Ishikawa (cell line): ENCODE measurements around the gene C16orf86.

Experiments used
- CEBPB ChIP-seq: IDR thresholded peaks from 2 replicates; pipeline ENCODE4 v1.6.1; 2012
- CREB1 ChIP-seq: IDR thresholded peaks from 2 replicates; pipeline ENCODE4 v1.6.1; 2012; ENCODE audit warnings: low read depth
- EGR1 ChIP-seq: IDR thresholded peaks from 2 replicates; pipeline ENCODE4 v1.6.1; 2012
- EP300 ChIP-seq: IDR thresholded peaks from 2 replicates; pipeline ENCODE4 v1.6.1; 2012; ENCODE audit warnings: borderline replicate concordance
- FOXM1 ChIP-seq: IDR thresholded peaks from 2 replicates; pipeline ENCODE4 v1.6.1; 2012; ENCODE audit warnings: low read depth, borderline replicate concordance
- MAX ChIP-seq: IDR thresholded peaks from 2 replicates; pipeline ENCODE4 v1.6.1; 2012
- NFIC ChIP-seq: IDR thresholded peaks from 2 replicates; pipeline ENCODE4 v1.6.1; 2012
- RAD21 ChIP-seq: IDR thresholded peaks from 2 replicates; pipeline ENCODE4 v1.6.1; 2012; ENCODE audit warnings: low read depth
- REST ChIP-seq: IDR thresholded peaks from 2 replicates; pipeline ENCODE4 v1.6.1; 2012; ENCODE audit warnings: low read depth, mild to moderate bottlenecking
- TAF1 ChIP-seq: IDR thresholded peaks from 2 replicates; pipeline ENCODE4 v1.6.1; 2012; ENCODE audit warnings: low read depth, mild to moderate bottlenecking
- TCF12 ChIP-seq: IDR thresholded peaks from 2 replicates; pipeline ENCODE4 v1.6.1; 2012; ENCODE audit warnings: low read depth
- TEAD4 ChIP-seq: IDR thresholded peaks from 2 replicates; pipeline ENCODE4 v1.6.1; 2012
- YY1 ChIP-seq: IDR thresholded peaks from 2 replicates; pipeline ENCODE4 v1.6.1; 2012; ENCODE audit warnings: low read depth
- ZBTB7A ChIP-seq: IDR thresholded peaks from 2 replicates; pipeline ENCODE4 v1.6.1; 2012; ENCODE audit warnings: low read depth
- TF ChIP-seq, protein P1 (sequence below): IDR thresholded peaks from 2 replicates; pipeline ENCODE4 v1.6.1; 2012

The C16orf86 gene

DNA sequence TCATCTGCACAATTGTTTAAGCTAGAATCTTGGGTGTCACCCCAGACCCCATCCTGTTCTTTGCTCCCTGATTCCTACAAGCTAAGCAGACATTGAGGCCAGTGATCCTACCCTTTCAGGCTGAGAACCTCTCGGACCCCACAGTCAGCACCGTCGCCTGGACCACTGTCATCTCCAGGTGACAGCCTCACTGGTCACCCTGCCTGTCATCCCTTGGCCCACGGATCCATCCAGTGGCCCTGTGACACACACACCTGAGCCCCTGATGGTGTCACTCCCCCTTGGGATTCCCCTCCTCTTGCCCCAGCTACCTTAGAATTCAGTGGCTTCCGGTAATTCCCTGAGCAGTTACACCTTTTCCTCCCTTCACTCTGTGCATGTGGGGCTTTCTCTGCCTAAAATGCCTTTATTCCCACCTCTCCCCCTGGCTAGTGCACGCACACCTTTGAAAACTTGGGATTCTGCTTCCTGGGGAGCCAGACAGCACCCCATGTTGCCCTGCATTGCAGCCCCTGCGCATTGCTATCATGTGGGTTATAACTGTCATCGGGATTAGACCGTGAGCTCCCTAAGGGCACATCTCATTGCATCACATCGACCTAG is 3.0 kb downstream of the C16orf86 start:
- TF ChIP-seq MAX (no peak), TAF1 (no peak), CREB1 (no peak), YY1 (no peak), EP300 (no peak), REST (no peak)

DNA sequence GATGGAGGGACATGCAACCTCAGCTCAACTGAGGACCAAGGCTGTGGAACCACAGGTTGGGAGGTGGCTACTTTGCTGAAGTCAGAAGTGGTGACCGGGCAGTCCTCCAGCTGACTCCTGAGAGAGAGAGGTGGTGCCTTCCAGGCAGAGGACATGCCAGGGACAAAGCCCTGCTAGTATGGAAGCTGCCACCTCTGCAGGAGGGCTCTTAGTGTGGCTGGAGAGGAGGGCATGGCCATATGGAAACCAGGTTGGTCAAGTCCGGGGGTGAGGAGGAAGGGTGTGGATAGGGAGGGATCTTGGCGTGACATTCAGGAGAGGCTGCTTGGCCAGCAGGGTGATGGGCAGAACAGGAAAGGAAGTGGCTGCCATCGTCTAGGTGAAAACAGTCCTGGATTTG is 5.7 kb downstream of the C16orf86 start:
- TF ChIP-seq RAD21 = no peak
- TF ChIP-seq EGR1 = no peak
- no peak for TF ChIP-seq REST
- TF ChIP-seq MAX = no peak
- TF ChIP-seq, protein P1, sequence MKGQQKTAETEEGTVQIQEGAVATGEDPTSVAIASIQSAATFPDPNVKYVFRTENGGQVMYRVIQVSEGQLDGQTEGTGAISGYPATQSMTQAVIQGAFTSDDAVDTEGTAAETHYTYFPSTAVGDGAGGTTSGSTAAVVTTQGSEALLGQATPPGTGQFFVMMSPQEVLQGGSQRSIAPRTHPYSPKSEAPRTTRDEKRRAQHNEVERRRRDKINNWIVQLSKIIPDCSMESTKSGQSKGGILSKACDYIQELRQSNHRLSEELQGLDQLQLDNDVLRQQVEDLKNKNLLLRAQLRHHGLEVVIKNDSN = no peak
- no peak for TF ChIP-seq ZBTB7A
- TF ChIP-seq TCF12 = no peak
- TF ChIP-seq TEAD4 = no peak
- no peak for TF ChIP-seq YY1
- no peak for TF ChIP-seq FOXM1
- TF ChIP-seq NFIC = no peak
- no peak for TF ChIP-seq TAF1
- no peak for TF ChIP-seq CEBPB
- no peak for TF ChIP-seq EP300
- TF ChIP-seq CREB1 = no peak

DNA sequence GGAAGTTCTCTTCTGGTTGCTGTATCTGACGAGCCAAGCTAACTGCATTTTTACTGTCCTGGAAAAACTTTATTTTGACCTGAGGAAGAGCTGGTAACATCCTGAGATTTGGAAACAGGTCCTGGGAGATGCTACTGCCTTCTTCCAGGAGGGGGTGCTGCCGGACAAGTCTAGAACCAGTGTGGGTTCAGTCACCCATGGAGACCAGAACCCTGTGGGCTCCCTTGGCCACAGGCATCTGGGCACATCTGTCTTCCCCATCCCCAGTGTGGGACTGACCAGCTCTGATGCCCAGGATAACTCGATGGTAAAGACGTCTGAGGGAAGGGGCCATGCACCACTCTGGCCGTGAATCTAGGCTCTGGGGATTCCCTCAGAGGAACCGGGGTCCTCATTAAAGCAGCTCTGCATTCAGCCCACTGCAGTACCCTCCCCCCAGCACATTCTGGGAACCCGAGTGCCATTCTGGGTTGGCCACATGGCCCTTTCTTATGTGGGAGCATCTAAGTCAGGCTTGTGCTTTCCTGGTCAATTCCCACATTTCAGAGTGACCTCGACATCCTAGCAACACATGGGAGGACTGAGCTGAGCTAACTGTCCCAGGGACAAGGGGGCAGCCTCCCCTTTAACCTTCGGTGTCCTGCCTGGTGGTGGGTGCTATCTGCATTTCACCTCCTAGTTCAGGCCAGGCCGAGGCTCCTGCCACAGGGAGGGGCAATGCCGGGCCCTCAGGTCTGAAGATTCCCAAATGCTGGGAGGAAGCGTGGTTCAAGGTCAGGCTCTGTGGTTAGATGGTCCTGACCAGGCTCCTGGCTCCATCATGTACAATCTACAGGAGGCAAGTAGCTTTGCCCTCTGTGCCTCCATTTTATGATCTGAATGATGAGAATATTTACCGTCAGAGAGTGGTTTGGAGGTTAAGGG is 6.4 kb downstream of the C16orf86 start:
- TF ChIP-seq YY1 (no peak), RAD21 (peak; percentile 85)

DNA sequence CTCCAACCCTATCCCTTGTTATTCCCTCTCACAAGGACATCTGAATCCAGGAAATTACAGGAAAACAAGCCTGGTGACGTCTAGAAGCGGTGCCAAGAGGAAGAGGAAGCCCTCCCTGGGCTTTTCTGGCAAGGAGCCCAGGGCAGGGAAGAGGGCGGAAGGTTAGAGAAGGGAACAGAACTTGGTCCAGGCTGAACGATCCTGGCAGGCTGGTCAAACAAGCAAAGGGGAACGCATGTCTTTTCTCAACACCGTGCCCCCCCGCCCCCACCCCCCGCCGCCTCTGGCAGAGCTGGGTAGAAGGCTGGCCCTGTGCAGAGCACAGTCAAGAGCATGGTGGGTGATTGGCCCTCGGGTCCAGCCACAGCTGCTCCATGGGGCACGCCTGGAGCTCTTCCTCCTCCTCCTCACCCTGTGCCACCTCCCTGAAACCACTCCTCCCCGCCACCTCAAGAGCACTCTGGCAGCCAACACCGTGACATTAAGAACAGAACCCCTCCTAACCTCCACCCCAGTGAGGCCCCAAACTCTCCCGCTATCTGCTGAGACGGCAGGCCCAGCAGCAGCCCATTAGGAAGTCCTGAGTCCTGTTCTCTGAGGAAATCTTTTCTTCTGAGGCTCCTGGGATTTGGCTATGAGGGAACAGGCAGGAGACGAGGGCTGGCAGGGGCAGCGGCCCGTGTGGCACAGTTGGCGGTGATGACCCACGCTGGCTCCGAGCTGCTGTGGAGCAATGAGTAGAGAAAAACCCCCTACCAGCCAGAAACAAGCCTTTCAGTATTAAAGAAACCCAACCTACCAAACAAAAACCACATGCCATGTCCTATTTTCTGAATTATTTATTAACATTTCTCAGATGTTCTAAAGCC is 7.3 kb downstream of the C16orf86 start:
- TF ChIP-seq NFIC (peak; percentile 86), TEAD4 (no peak)
- TF ChIP-seq, protein P1 = no peak

DNA sequence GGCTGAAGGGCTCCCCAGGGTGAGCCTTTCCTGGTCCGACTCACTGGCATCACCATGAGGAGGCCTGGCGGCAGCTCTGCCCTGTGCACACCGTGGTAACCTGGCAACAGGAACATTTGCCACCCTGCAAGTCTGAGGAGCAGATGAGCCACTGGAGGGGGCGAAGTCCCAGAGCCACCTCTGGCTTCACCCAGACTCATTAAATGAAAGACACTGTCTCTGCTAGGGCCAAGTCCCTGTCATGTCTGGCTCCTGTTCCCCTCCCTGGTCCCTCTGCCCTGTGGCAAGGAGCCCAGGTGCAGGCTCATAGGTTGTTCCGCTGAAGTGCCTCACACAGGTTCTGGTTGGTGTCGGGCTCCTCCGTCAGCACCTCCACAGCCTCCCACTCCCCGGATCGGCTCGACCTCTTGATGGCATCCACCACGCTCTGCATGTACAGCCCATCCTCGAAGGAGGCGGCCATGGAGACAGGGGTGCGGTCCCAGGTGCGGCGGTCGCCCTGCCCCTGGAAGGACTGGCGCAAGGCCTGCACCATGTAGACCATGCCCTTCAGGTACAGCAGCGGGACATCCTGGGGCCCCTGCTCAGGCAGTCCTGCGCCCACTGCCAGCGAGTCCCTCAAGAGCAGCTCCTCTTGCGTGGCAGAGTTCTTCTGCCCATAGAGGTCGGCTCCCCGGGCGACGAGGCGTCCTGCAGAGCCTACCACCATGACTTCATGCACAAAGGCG is 8.4 kb downstream of the C16orf86 start:
- TF ChIP-seq FOXM1 = no peak
- TF ChIP-seq YY1 = no peak
- TF ChIP-seq EGR1 = no peak

DNA sequence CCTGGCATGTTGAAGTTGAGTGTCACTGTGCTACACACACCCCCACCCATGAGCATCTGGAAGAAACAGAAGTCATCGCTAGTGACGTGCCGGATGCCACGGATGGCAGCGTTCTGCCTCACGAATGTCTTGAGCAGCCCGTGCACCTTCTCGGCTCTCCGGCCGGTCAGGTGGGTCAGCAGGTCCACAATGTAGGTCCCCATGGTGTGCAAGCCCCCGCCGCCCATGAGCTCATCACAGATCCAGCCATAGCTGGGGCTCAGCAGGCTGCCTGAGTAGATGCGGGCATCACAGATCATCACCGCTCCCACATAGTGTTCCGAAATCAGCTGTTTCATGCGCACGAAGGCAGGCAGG is 8.9 kb downstream of the C16orf86 start:
- TF ChIP-seq CEBPB (no peak), REST (no peak), TEAD4 (no peak), TCF12 (no peak), MAX (no peak), ZBTB7A (no peak), YY1 (no peak), EP300 (no peak)
